Upper lobe of left lung (tissue), 4 donors: ENCODE measurements around the gene RTN4.

Experiments
- POLR2A ChIP-seq, 4 donors: fragments of 450-650 bp; IDR thresholded peaks; one replicate each; pipeline ENCODE4 v1.5.1; 2016 to 2017; ENCODE audit warnings: antibody characterized with exemption in 4 of 4, mild to moderate bottlenecking in 2 of 4
- TF ChIP-seq, protein P1 (sequence below), 6 experiments: fragments of 450-650 bp in 4 of 6; fragments of 200-600 bp in 2 of 6; sonication (generic) in 2 of 6; IDR thresholded peaks; one replicate each; pipeline ENCODE4 v1.5.1; 2016 to 2019; ENCODE audit warnings: antibody characterized with exemption in 6 of 6

DNA sequence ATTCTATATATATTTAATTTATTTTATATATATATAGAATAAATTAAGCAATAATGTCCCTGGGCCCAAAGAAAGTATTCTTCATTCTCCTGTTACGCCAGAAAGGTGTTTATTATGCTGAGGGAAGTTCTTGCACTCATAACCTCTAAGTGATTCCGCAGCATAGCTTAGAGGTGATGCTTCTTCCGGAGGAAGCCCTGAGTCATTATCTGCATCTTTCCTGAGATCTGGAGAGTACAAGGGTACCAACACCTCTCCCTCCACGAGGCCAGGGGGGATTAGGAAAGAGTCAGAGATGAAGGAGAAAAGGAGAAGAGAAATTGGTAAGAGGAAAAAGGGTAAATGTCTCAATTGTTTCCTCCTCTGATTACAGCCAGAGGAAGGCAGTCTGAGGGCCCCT is 43.1 kb upstream of the RTN4 start:
- TF ChIP-seq, protein P1, sequence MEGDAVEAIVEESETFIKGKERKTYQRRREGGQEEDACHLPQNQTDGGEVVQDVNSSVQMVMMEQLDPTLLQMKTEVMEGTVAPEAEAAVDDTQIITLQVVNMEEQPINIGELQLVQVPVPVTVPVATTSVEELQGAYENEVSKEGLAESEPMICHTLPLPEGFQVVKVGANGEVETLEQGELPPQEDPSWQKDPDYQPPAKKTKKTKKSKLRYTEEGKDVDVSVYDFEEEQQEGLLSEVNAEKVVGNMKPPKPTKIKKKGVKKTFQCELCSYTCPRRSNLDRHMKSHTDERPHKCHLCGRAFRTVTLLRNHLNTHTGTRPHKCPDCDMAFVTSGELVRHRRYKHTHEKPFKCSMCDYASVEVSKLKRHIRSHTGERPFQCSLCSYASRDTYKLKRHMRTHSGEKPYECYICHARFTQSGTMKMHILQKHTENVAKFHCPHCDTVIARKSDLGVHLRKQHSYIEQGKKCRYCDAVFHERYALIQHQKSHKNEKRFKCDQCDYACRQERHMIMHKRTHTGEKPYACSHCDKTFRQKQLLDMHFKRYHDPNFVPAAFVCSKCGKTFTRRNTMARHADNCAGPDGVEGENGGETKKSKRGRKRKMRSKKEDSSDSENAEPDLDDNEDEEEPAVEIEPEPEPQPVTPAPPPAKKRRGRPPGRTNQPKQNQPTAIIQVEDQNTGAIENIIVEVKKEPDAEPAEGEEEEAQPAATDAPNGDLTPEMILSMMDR (IDR thresholded peaks at IDR 0.05), result no peak
- TF ChIP-seq POLR2A (IDR thresholded peaks at IDR 0.05), result no peak
